ENCODE data around the gene CASP7.
"Not testable (repeated sequence)": the region's sequence is repeated elsewhere in the genome, so short reads cannot be mapped to it uniquely, and the experiment has no call there.

Gene CASP7

GRCh38 chr10:113754768-113755167 is 75.1 kb downstream of the CASP7 start:
- DNase-seq: no peak

GRCh38 chr10:113756940-113757543 is 77.3 kb downstream of the CASP7 start:
- no peak for DNase-seq

- DNase-seq: no peak
These were observed 82.4 kb downstream of the CASP7 start for GRCh38 chr10:113762083-113762482.

- DNase-seq: no peak
These were observed 84.9 kb downstream of the CASP7 start for GRCh38 chr10:113764582-113764981.

GRCh38 chr10:113765910-113766309 is 86.2 kb downstream of the CASP7 start:
- DNase-seq: no peak

- no peak for DNase-seq
These were observed 87.5 kb downstream of the CASP7 start for GRCh38 chr10:113767222-113767621.

- no peak for DNase-seq
These were observed 90.6 kb downstream of the CASP7 start for GRCh38 chr10:113770346-113770745.

GRCh38 chr10:113771131-113771530 is 91.4 kb downstream of the CASP7 start:
- DNase-seq: not testable (repeated sequence)

- no peak for DNase-seq
These were observed 96.1 kb downstream of the CASP7 start for GRCh38 chr10:113775686-113776294.

GRCh38 chr10:113776553-113776952 is 96.8 kb downstream of the CASP7 start:
- no peak for DNase-seq

Measured in NCI-H1436 (cell line).